ENCODE measurements around the gene GJB3.

DNA sequence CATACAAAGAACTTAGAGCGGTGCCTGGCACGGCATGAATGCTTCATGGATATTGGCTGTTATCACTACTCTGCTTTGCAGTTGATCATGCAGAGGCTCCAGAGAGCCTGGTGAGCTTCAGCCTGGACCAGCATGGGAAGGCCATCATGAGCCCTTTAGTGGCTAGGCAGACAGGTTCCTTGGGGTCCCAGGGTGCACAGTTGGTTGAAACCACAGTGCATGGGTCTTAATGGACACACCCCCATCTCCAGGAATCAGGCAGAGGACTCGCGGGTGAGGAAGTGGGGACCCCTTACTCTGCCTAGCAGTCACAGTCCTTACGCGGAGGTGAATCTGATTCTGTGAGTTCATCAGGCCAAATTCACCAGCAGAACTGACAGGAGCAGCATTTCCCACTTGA lies 25.1 kb upstream of the GJB3 start:
- TF ChIP-seq EZH2 (IDR thresholded peaks at IDR 0.05), result no peak
- no peak for TF ChIP-seq POLR2AphosphoS5 (IDR thresholded peaks at IDR 0.05; ENCODE audit: borderline replicate concordance, low read depth, low read length)
- TF ChIP-seq FOXP2 (optimal IDR thresholded peaks at IDR 0.05; ENCODE audit: control extremely low read depth, extremely low read length, insufficient read depth), result no peak

Data from SK-N-MC (cell line).